Activated CD4-positive, alpha-beta T cell treated with anti-CD3 and anti-CD28 coated beads, Interleukin-2, Interleukin-6, amounts not matched to agents 100 ng/mL and 50 ng/mL, durations not matched to agents 16 hours and 8 hours (primary cell): ENCODE data around the gene RPL36.
"Not testable (repeated sequence)": the region's sequence is repeated elsewhere in the genome, so short reads cannot be mapped to it uniquely, and the experiment has no call there.

Source experiments
- DNase-seq: peaks from one replicate; pipeline ENCODE4 v3.0.0-alpha.2; 2020

Gene RPL36

GRCh38 chr19:5707576-5708575 is 17.8 kb downstream of the RPL36 start:
- no peak for DNase-seq

- DNase-seq = no peak
Observed at GRCh38 chr19:5711025-5711424, 20.9 kb downstream of the RPL36 start.

DNA sequence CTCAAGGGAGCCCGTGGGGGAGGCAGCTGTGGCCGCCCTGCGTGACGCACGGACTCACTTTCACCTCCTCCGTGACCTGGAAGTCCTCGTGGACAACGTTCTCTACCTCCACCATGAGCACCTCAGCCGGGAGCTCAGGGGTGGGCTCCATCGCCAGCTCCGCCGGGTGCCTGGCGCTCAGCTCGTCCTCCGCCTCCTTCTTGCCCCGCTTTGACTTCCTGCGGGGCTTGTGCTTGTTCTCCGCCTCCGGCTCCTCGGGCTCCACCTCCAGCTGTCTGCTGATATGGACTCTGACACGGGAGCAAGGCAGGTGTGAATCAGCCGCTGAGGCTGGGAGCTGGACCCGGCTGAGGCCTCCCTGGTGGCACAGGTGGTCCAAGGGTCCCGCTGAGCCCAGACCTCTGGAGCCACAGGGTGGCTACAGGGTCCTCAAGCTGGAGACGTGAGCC is 21.6 kb downstream of the RPL36 start:
- DNase-seq = no peak

- no peak for DNase-seq
Observed at GRCh38 chr19:5713228-5713627, 23.1 kb downstream of the RPL36 start.

GRCh38 chr19:5714816-5715215 is 24.7 kb downstream of the RPL36 start:
- DNase-seq = no peak

GRCh38 chr19:5717215-5717935 is 27.3 kb downstream of the RPL36 start:
- DNase-seq = no peak

GRCh38 chr19:5718037-5718578 is 28.0 kb downstream of the RPL36 start:
- no peak for DNase-seq

- peak; percentile 88 for DNase-seq
Observed at GRCh38 chr19:5718579-5719273, 28.6 kb downstream of the RPL36 start.

DNA sequence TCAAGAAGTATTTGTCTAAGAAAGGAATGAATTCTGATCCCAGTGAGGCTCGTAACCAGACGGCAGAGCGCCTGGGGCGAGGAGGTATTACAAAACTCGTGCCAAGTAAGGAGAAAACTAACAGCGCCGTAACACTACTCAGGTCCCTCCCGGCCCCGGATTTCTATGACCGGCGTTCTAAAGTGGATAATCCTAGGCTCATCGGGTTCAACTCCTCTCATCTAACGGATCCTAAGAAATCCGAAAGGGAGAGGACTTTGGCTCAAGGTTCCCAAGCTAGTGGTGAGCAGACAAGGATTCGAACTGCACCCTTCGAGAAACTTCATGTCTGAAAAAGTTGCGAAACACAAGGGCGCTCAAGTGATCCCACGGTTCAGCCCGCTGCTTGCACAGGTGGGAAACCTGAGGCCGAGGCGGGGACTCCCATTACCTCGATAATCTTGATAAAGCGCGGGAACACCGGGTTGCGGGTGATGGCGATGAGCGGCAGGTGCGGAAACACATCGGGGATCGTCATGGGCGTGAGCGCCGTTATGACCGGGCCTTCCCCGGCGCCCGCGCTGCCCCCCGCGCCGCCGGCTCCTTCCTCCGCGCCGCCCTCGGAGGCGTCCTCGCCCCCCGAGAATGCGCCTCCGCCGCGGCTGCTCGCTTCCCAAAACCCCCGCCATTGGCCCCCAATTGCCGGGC is 29.3 kb downstream of the RPL36 start:
- DNase-seq = no peak

DNA sequence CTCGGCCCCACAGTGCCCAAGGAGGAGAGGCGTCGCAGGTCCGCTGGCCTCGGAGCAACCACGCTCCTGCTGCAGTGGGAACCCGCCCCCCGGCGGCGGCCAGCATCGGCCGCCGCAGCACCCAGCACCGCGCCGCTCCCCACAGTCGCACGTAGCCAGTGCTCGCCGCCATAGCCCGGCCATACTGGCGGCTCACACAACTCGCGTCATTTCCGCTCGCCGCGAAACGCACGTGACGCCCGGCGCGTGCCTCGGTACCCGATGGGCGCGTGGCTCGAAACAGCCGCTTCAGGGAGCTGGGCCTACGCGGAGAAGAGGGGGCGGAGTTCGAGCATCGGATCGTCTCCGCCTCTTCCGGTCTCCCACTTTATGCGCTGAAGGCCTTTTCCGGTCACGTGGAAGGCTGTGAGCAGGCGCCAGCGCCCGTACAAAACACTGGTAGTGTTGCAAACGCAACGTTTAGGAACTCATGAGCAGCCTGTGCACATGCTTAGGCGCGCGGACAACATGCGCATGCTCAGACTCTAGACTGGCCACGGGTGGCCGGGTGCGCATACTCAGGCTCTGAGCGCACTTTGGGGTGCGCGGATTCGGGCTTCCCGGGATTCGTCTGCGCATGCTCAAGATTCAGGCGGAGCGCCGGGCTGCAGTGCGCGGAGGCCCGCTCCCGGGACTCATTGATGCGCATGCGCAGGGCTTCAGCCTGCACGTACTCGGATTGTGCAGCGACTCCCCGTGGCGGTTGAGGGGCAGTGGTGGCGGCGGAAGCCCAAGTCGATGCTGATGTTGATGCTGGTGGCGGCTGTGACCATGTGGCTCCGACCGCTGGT is 30.1 kb downstream of the RPL36 start, which contains the start of the genes CATSPERD and LONP1:
TSS of gene CATSPERD (plus strand) at position 677 of the 830 bp plus-strand sequence. CDS start at position 778, 101 bp downstream.
TSS of gene LONP1 (minus strand) at position 186 of the 830 bp plus-strand sequence. CDS start at position 172, 14 bp downstream.
- peak; percentile 99 for DNase-seq

DNA sequence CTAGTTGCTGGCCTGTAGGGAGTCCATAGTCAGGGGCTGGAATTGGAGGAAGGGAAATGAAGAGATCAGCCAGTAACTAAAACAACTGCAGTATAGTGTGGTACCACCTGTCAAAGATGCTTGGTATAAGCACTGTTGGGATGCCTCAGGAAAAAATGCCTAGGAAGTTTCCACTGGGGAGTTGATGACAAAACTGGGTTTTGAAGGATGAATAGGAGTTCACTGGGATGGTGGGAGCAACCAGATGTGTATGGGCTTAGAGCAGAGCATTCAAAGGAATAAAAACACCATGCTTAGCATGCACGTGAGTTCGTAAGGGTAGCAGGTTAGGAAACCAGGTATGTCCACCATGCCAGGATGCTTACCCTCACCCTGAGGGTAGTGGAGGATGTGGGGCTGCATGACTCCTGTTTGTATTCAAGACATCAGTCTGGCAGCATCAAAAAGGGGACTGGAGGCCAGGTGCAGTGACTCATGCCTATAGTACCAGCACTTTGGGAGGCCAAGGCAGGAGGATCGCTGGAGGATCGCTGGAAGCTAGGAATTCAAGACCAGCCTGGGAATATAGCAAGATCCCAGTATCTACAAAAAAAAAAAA is 37.5 kb downstream of the RPL36 start:
- no peak for DNase-seq

- DNase-seq = not testable (repeated sequence)
Observed at GRCh38 chr19:5733172-5733571, 43.1 kb downstream of the RPL36 start.

DNA sequence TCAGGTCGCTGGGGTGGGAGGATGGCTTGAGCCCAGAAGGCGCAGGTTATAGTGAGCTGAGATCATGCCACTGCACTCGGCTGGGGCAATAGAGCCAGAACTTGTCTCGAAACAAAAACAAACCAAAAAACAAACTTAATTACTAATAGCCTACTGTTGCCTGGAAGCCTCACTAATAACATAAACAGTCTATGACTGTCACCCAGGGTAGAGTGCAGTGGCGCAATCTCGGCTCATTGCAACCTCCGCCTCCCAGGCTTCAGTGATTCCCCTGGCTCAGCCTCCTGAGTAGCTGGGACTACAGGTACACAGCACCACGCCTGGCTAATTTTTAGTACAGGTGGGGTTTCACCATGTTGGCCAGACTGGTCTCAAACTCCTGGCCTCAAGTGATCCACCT is 48.3 kb downstream of the RPL36 start:
- no peak for DNase-seq
